ENCODE results near the gene NHLRC3.
"Not testable (repeated sequence)": the region's sequence is repeated elsewhere in the genome, so short reads cannot be mapped to it uniquely, and the experiment has no call there.

The NHLRC3 gene

GRCh38 chr13:39073983-39074382, 35.7 kb downstream of the NHLRC3 start:
- no peak overlapping the region for H3K4me2 ChIP-seq (ENCODE audit: low read length)
- no peaks in the 10 kb centered on the region for H4K20me1 ChIP-seq (ENCODE audit: insufficient read depth, low read length)
- H3K9ac ChIP-seq (ENCODE audit: low read length): no peak overlapping the region
- H2AFZ ChIP-seq (ENCODE audit: low read depth, low read length): no peak overlapping the region
- H3K9me3 ChIP-seq (ENCODE audit: insufficient read depth, low read length): no peaks in the 10 kb centered on the region
- H3K79me2 ChIP-seq (ENCODE audit: low read length): no peaks in the 10 kb centered on the region
- 0 out of 2 replicates have a peak, but pooled peaks cover 8% of the 10 kb centered on the region for H3K27me3 ChIP-seq (ENCODE audit: low read depth, low read length)
- no peak overlapping the region for H3K27ac ChIP-seq (ENCODE audit: low read length)
- H3K4me1 ChIP-seq (ENCODE audit: low read length): no peaks in the 10 kb centered on the region
- peaks cover 2% of the 10 kb centered on the region for H3K36me3 ChIP-seq (replicated peaks; ENCODE audit: low read depth, low read length)
- TF ChIP-seq EZH2phosphoT487 (IDR thresholded peaks at IDR 0.05; ENCODE audit: low read depth) (no peak), CTCF (IDR thresholded peaks at IDR 0.05; ENCODE audit: low read depth, low read length) (no peak)
- H3K4me3 ChIP-seq (ENCODE audit: low read length): no peak overlapping the region

- not testable (repeated sequence) for H4K20me1 ChIP-seq (ENCODE audit: insufficient read depth, low read length); H2AFZ ChIP-seq (ENCODE audit: low read depth, low read length); H3K27me3 ChIP-seq (ENCODE audit: low read depth, low read length); H3K79me2 ChIP-seq (ENCODE audit: low read length); H3K4me3 ChIP-seq (ENCODE audit: low read length); H3K36me3 ChIP-seq (replicated peaks; ENCODE audit: low read depth, low read length); H3K9me3 ChIP-seq (ENCODE audit: insufficient read depth, low read length); H3K9ac ChIP-seq (ENCODE audit: low read length); H3K4me2 ChIP-seq (ENCODE audit: low read length); H3K27ac ChIP-seq (ENCODE audit: low read length); H3K4me1 ChIP-seq (ENCODE audit: low read length)
Measured at GRCh38 chr13:39086251-39086945, 48.1 kb downstream of the NHLRC3 start.

GRCh38 chr13:39091586-39091985, 53.3 kb downstream of the NHLRC3 start:
- H3K27me3 ChIP-seq (ENCODE audit: low read depth, low read length): no peaks in the 10 kb centered on the region
- TF ChIP-seq EZH2phosphoT487 (IDR thresholded peaks at IDR 0.05; ENCODE audit: low read depth) (no peak), CTCF (IDR thresholded peaks at IDR 0.05; ENCODE audit: low read depth, low read length) (no peak)
- no peak overlapping the region for H3K9ac ChIP-seq (ENCODE audit: low read length)
- no peak overlapping the region for H3K4me2 ChIP-seq (ENCODE audit: low read length)
- no peak overlapping the region for H3K27ac ChIP-seq (ENCODE audit: low read length)
- no peaks in the 10 kb centered on the region for H3K36me3 ChIP-seq (replicated peaks; ENCODE audit: low read depth, low read length)
- no peak overlapping the region for H3K4me3 ChIP-seq (ENCODE audit: low read length)
- peaks cover 4% of the 10 kb centered on the region; the same call in 1 of the 2 replicates for H3K4me1 ChIP-seq (ENCODE audit: low read length)
- no peaks in the 10 kb centered on the region for H3K9me3 ChIP-seq (ENCODE audit: insufficient read depth, low read length)
- H2AFZ ChIP-seq (ENCODE audit: low read depth, low read length): no peak overlapping the region
- H3K79me2 ChIP-seq (ENCODE audit: low read length): no peaks in the 10 kb centered on the region
- no peaks in the 10 kb centered on the region for H4K20me1 ChIP-seq (ENCODE audit: insufficient read depth, low read length)

GRCh38 chr13:39095500-39095899, 57.2 kb downstream of the NHLRC3 start:
- Histone ChIP-seq H4K20me1 (ENCODE audit: insufficient read depth, low read length) (no peaks in the 10 kb centered on the region), H3K4me1 (ENCODE audit: low read length) (peaks cover 4% of the 10 kb centered on the region; the same call in 1 of the 2 replicates), H3K27ac (ENCODE audit: low read length) (no peak overlapping the region), H3K9me3 (ENCODE audit: insufficient read depth, low read length) (no peaks in the 10 kb centered on the region), H3K4me2 (ENCODE audit: low read length) (no peak overlapping the region), H2AFZ (ENCODE audit: low read depth, low read length) (no peak overlapping the region), H3K4me3 (ENCODE audit: low read length) (no peak overlapping the region), H3K36me3 (replicated peaks; ENCODE audit: low read depth, low read length) (no peaks in the 10 kb centered on the region), H3K9ac (ENCODE audit: low read length) (no peak overlapping the region), H3K79me2 (ENCODE audit: low read length) (no peaks in the 10 kb centered on the region), H3K27me3 (ENCODE audit: low read depth, low read length) (no peaks in the 10 kb centered on the region)
- no peak for TF ChIP-seq CTCF (IDR thresholded peaks at IDR 0.05; ENCODE audit: low read depth, low read length)
- TF ChIP-seq EZH2phosphoT487 (IDR thresholded peaks at IDR 0.05; ENCODE audit: low read depth): no peak
